Liver (tissue), 9 donors: Measurements from ENCODE around the gene CREB3L2. TPM values are rescaled to one million over a fixed set of nuclear protein-coding genes. Genes with fewer than 3 reads are reported as not detected.

Source experiments
- DNase-seq: peaks from one replicate; pipeline ENCODE4 v3.0.0-alpha.2; 2017; ENCODE audit warnings: low spot score
- H3K27ac ChIP-seq, 2 donors: one replicate each; pipeline ENCODE4 v1.7.0; 2013; ENCODE audit warnings: inconsistent platforms in 2 of 2, low read length in 2 of 2, control low read depth in 1 of 2, low read depth in 1 of 2, mild to moderate bottlenecking in 1 of 2
- H3K27me3 ChIP-seq, 4 donors: one replicate each; pipeline versions ENCODE4 v1.6.1 to v1.7.0; 2013; ENCODE audit warnings: low read length in 3 of 4, inconsistent platforms in 1 of 4, mild to moderate bottlenecking in 1 of 4, moderate library complexity in 1 of 4; ENCODE audit not compliant: control insufficient read depth in 4 of 4, insufficient read depth in 4 of 4
- H3K36me3 ChIP-seq, 4 donors: one replicate each; pipeline versions ENCODE4 v1.6.1 to v1.7.0; 2013; ENCODE audit warnings: low read length in 3 of 4, mild to moderate bottlenecking in 3 of 4, low read depth in 1 of 4, moderate library complexity in 1 of 4; ENCODE audit not compliant: control insufficient read depth in 4 of 4, insufficient read depth in 3 of 4
- H3K4me1 ChIP-seq, 4 donors: one replicate each; pipeline versions ENCODE4 v1.6.1 to v1.7.0; 2013; ENCODE audit warnings: low read length in 3 of 4, mild to moderate bottlenecking in 3 of 4, moderate library complexity in 1 of 4; ENCODE audit not compliant: control insufficient read depth in 4 of 4, insufficient read depth in 4 of 4
- H3K4me3 ChIP-seq, 3 donors: one replicate each; pipeline versions ENCODE4 v1.6.1 to v1.7.0; 2013; ENCODE audit warnings: low read length in 3 of 3, control low read depth in 1 of 3, low read depth in 1 of 3, mild to moderate bottlenecking in 1 of 3
- H3K9ac ChIP-seq, 2 donors: one replicate each; pipeline ENCODE4 v1.7.0; 2013; ENCODE audit warnings: low read length in 2 of 2, mild to moderate bottlenecking in 2 of 2, moderate library complexity in 2 of 2, control low read depth in 1 of 2, low read depth in 1 of 2
- H3K9me3 ChIP-seq, 4 donors: one replicate each; pipeline versions ENCODE4 v1.6.1 to v1.7.0; 2013; ENCODE audit warnings: low read length in 3 of 4; ENCODE audit not compliant: control insufficient read depth in 4 of 4
- EGR1 ChIP-seq, 2 donors: IDR thresholded peaks; 2 replicates each; pipeline ENCODE4 v1.6.1; 2016 to 2018; ENCODE audit warnings: antibody characterized with exemption in 2 of 2, low read depth in 2 of 2
- FOXA1 ChIP-seq: IDR thresholded peaks from 2 replicates; pipeline ENCODE4 v1.6.1; 2016; ENCODE audit warnings: antibody characterized with exemption
- FOXA2 ChIP-seq: IDR thresholded peaks from 2 replicates; pipeline ENCODE4 v1.6.1; 2016; ENCODE audit warnings: antibody characterized with exemption
- GABPA ChIP-seq, 2 donors: IDR thresholded peaks in 1 of 2; conservative IDR thresholded peaks in 1 of 2; 2 replicates each; pipeline ENCODE4 v1.6.1; 2016; ENCODE audit warnings: antibody characterized with exemption in 2 of 2, mild to moderate bottlenecking in 1 of 2, moderate library complexity in 1 of 2
- HNF4A ChIP-seq, 2 donors: conservative IDR thresholded peaks; 2 replicates each; pipeline ENCODE4 v1.6.1; 2016; ENCODE audit warnings: antibody characterized with exemption in 2 of 2, mild to moderate bottlenecking in 2 of 2
- HNF4G ChIP-seq: IDR thresholded peaks from 2 replicates; pipeline ENCODE4 v1.6.1; 2016; ENCODE audit warnings: antibody characterized with exemption
- JUND ChIP-seq, 2 donors: IDR thresholded peaks; 2 replicates each; pipeline ENCODE4 v1.6.1; 2016; ENCODE audit warnings: antibody characterized with exemption in 2 of 2
- NR2F2 ChIP-seq: IDR thresholded peaks from 2 replicates; pipeline ENCODE4 v1.6.1; 2016; ENCODE audit warnings: antibody characterized with exemption
- RAD21 ChIP-seq, 2 donors: IDR thresholded peaks; 2 replicates each; pipeline ENCODE4 v1.6.1; 2016; ENCODE audit warnings: antibody characterized with exemption in 2 of 2, mild to moderate bottlenecking in 2 of 2
- RXRA ChIP-seq, 2 donors: IDR thresholded peaks; 2 replicates each; pipeline ENCODE4 v1.6.1; 2017 to 2018; ENCODE audit warnings: antibody characterized with exemption in 2 of 2, mild to moderate bottlenecking in 1 of 2
- SP1 ChIP-seq: IDR thresholded peaks from 2 replicates; pipeline ENCODE4 v1.6.1; 2018; ENCODE audit warnings: antibody characterized with exemption, mild to moderate bottlenecking
- TAF1 ChIP-seq: conservative IDR thresholded peaks from 2 replicates; pipeline ENCODE4 v1.6.1; 2016; ENCODE audit warnings: antibody characterized with exemption, mild to moderate bottlenecking
- WGBS: extraction: QIAGEN DNeasy Blood & Tissue Kit; methylation state at CpG from one replicate; pipeline ENCODE4 v1.1.7; 2013; 5-methylcytosine and 5-hydroxymethylcytosine counted together
- polyA plus RNA-seq, 2 donors: library from polyadenylated mRNA; stranded (reverse) in 1 of 2; unstranded in 1 of 2; fragments of 200-250 nt in 1 of 2; fragments of >200 nt in 1 of 2; fragmentation: Nextera tagmentation in 1 of 2; extraction: Ambion mirVana in 1 of 2; gene quantifications; one replicate each; pipeline versions ENCODE4 v1.2.1 to v1.2.3, GENCODE V29; 2013 to 2015
- total RNA-seq, 2 donors: library from RNA; depleted of rRNA; stranded (reverse); fragments of >200 nt; gene quantifications; one replicate each; pipeline ENCODE4 v1.2.3, GENCODE V29; 2014
- TF ChIP-seq, protein P1 (sequence below): IDR thresholded peaks from 2 replicates; pipeline ENCODE4 v1.6.1; 2016; ENCODE audit warnings: antibody characterized with exemption
- TF ChIP-seq, protein P2 (sequence below): IDR thresholded peaks from 2 replicates; pipeline ENCODE4 v1.6.1; 2016; ENCODE audit warnings: antibody characterized with exemption, mild to moderate bottlenecking
- TF ChIP-seq, protein P3 (sequence below): IDR thresholded peaks from 2 replicates; pipeline ENCODE4 v1.6.1; 2016; ENCODE audit warnings: antibody characterized with exemption
- TF ChIP-seq, protein P4 (sequence below): fragments of 150-350 bp; IDR thresholded peaks from 2 replicates; pipeline ENCODE4 v1.5.1; 2017; ENCODE audit warnings: improper control_type of control experiment, low read depth, low read length; ENCODE audit not compliant: missing input control
- TF ChIP-seq, protein P5 (sequence below): IDR thresholded peaks from 2 replicates; pipeline ENCODE4 v1.6.1; 2016; ENCODE audit warnings: antibody characterized with exemption
- donor health status: healthy.
- donor health status: healthy.
- donor health status: healthy.
- donor health status: healthy.
- donor health status: healthy.

Gene CREB3L2
- total and polyA plus RNA-seq, 4 donors: 6.7 to 16.6 (median 9.9) TPM

DNA sequence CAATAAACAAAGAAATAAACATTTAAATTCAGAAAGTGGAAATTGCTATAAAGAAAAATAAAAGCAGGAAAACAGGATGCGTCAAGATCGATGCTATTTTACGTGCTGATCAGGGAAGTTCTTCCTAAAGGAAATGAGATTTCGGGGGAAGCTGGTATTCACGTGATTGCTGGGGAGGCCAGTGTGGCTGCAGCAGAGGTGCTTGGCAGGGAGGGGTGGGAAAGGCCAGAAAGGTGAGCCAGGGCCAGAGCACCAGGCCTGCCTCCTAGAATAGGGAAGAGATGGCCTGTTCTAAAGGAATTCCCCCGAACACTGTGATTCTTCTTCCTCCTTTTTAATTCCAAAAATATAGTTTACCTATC, 923 bp upstream of the CREB3L2 start:
- TF ChIP-seq, protein P1, sequence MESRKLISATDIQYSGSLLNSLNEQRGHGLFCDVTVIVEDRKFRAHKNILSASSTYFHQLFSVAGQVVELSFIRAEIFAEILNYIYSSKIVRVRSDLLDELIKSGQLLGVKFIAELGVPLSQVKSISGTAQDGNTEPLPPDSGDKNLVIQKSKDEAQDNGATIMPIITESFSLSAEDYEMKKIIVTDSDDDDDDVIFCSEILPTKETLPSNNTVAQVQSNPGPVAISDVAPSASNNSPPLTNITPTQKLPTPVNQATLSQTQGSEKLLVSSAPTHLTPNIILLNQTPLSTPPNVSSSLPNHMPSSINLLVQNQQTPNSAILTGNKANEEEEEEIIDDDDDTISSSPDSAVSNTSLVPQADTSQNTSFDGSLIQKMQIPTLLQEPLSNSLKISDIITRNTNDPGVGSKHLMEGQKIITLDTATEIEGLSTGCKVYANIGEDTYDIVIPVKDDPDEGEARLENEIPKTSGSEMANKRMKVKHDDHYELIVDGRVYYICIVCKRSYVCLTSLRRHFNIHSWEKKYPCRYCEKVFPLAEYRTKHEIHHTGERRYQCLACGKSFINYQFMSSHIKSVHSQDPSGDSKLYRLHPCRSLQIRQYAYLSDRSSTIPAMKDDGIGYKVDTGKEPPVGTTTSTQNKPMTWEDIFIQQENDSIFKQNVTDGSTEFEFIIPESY: no peak
- Histone ChIP-seq H3K4me1 (peaks cover 0 to 22% (median 19%) of the 10 kb centered on the region in 4 donors), H3K27me3 (no peaks in the 10 kb centered on the region), H3K27ac (peak overlapping the region; percentile 29 to 55), H3K9me3 (no peaks in the 10 kb centered on the region), H3K36me3 (no peaks in the 10 kb centered on the region), H3K4me3 (peak overlapping the region in 1 of 3 donors; percentile 12), H3K9ac (peak overlapping the region in 1 of 2 donors; percentile 62)
- DNase-seq: no peak
- 62% methylated on average over 6 of the region's 6 CpGs for WGBS

DNA sequence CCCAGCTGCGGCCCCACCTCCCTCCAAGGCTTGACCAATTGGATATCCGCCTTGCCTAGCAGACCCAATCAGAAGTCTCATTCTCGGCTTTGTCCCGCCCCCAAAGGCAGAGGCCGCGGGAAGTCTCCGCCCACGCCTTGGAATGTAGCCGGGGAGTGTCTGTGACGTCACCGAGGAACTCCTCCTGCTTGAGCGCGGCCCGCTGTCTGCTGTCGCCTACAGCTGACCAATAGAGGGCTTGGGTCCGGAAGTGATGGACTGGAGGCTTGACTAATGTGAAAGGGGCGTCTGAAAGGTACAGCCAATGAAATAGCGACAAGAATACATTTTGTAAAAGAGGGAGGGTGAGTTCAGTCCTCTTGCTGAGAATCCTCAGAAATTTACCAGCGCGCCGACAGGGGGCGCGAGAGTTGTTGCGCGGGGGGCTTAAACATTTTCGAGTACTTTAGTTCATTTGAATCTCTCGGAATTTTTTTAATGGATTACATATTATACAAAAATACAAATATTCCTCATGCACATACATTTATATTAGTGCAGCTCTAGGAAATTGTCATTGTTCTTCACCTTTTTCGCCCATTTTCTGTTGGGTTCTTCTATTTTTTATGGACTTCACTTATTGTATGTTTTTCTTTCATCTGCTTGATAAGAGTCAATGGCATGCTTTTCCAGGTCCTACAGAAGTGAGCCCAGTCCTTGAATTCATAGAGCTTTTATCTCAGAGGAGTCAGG, 376 bp upstream of the CREB3L2 start:
- TF ChIP-seq TAF1 (peak; percentile 11), FOXA2 (no peak), FOXA1 (no peak), SP1 (peak; percentile 97), HNF4G (peak; percentile 14), EGR1 (IDR thresholded peaks at IDR 0.05; ENCODE audit: low read depth in 2 of 2) (peak; percentile 99), NR2F2 (peak; percentile 60), RAD21 (IDR thresholded peaks at IDR 0.05) (peak; percentile 73 to 76), GABPA (IDR thresholded peaks at IDR 0.05 in 1 of 2, conservative IDR thresholded peaks at IDR 0.05 in 1 of 2) (peak; percentile 54 to 76), JUND (IDR thresholded peaks at IDR 0.05) (peak; percentile 81 to 91), HNF4A (conservative IDR thresholded peaks at IDR 0.05) (peak; percentile 34 to 71), RXRA (IDR thresholded peaks at IDR 0.05) (peak; percentile 39 to 71)
- TF ChIP-seq, protein P2, sequence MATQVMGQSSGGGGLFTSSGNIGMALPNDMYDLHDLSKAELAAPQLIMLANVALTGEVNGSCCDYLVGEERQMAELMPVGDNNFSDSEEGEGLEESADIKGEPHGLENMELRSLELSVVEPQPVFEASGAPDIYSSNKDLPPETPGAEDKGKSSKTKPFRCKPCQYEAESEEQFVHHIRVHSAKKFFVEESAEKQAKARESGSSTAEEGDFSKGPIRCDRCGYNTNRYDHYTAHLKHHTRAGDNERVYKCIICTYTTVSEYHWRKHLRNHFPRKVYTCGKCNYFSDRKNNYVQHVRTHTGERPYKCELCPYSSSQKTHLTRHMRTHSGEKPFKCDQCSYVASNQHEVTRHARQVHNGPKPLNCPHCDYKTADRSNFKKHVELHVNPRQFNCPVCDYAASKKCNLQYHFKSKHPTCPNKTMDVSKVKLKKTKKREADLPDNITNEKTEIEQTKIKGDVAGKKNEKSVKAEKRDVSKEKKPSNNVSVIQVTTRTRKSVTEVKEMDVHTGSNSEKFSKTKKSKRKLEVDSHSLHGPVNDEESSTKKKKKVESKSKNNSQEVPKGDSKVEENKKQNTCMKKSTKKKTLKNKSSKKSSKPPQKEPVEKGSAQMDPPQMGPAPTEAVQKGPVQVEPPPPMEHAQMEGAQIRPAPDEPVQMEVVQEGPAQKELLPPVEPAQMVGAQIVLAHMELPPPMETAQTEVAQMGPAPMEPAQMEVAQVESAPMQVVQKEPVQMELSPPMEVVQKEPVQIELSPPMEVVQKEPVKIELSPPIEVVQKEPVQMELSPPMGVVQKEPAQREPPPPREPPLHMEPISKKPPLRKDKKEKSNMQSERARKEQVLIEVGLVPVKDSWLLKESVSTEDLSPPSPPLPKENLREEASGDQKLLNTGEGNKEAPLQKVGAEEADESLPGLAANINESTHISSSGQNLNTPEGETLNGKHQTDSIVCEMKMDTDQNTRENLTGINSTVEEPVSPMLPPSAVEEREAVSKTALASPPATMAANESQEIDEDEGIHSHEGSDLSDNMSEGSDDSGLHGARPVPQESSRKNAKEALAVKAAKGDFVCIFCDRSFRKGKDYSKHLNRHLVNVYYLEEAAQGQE: no peak
- TF ChIP-seq, protein P1: peak; percentile 55
- TF ChIP-seq, protein P3, sequence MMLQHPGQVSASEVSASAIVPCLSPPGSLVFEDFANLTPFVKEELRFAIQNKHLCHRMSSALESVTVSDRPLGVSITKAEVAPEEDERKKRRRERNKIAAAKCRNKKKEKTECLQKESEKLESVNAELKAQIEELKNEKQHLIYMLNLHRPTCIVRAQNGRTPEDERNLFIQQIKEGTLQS: peak; percentile 68
- TF ChIP-seq, protein P4, sequence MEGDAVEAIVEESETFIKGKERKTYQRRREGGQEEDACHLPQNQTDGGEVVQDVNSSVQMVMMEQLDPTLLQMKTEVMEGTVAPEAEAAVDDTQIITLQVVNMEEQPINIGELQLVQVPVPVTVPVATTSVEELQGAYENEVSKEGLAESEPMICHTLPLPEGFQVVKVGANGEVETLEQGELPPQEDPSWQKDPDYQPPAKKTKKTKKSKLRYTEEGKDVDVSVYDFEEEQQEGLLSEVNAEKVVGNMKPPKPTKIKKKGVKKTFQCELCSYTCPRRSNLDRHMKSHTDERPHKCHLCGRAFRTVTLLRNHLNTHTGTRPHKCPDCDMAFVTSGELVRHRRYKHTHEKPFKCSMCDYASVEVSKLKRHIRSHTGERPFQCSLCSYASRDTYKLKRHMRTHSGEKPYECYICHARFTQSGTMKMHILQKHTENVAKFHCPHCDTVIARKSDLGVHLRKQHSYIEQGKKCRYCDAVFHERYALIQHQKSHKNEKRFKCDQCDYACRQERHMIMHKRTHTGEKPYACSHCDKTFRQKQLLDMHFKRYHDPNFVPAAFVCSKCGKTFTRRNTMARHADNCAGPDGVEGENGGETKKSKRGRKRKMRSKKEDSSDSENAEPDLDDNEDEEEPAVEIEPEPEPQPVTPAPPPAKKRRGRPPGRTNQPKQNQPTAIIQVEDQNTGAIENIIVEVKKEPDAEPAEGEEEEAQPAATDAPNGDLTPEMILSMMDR: peak; percentile 93
- TF ChIP-seq, protein P5, sequence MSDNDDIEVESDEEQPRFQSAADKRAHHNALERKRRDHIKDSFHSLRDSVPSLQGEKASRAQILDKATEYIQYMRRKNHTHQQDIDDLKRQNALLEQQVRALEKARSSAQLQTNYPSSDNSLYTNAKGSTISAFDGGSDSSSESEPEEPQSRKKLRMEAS: no peak
- Histone ChIP-seq H3K4me3 (peak overlapping the region; percentile 93 to 97 (median 94)), H3K27ac (peak overlapping the region; percentile 97 to 98), H3K36me3 (no peaks in the 10 kb centered on the region), H3K4me1 (peaks cover 0 to 22% (median 19%) of the 10 kb centered on the region in 4 donors), H3K9me3 (no peaks in the 10 kb centered on the region), H3K9ac (peak overlapping the region in 1 of 2 donors; percentile 94), H3K27me3 (no peaks in the 10 kb centered on the region)
- 3% methylated on average over 28 of the region's 28 CpGs for WGBS
- peak; percentile 99 for DNase-seq
